Cardiac muscle cell (in vitro differentiated cells and primary cell): ENCODE results near the gene NR5A2. TPM values are rescaled to one million over a fixed set of nuclear protein-coding genes. Genes with fewer than 3 reads are reported as not detected.

Experiments used
- DNase-seq, 2 donors: peaks; one replicate each; pipeline versions ENCODE4 v3.0.0 to v3.0.0-alpha.2; 2010 to 2017; ENCODE audit warnings: low read depth in 1 of 2, low spot score in 1 of 2
- H3K27ac ChIP-seq: fragments of 200-600 bp; sonication (generic); 2 replicates; pipeline ENCODE4 v1.5.1; 2016
- H3K27me3 ChIP-seq: fragments of 200-600 bp; sonication (generic); 2 replicates; pipeline ENCODE4 v1.6.0; 2016; ENCODE audit warnings: control low read depth
- H3K36me3 ChIP-seq: fragments of 200-600 bp; sonication (generic); 2 replicates; pipeline ENCODE4 v1.5.1; 2016; ENCODE audit warnings: control low read depth
- H3K4me1 ChIP-seq: fragments of 200-600 bp; sonication (generic); 2 replicates; pipeline ENCODE4 v1.8.1; 2017; ENCODE audit warnings: low read depth, mild to moderate bottlenecking, mixed run types
- H3K4me3 ChIP-seq: fragments of 200-600 bp; sonication (generic); 2 replicates; pipeline ENCODE4 v1.5.1; 2016; ENCODE audit warnings: mild to moderate bottlenecking
- H3K9me3 ChIP-seq: fragments of 200-600 bp; sonication (generic); 2 replicates; pipeline ENCODE4 v1.5.1; 2017; ENCODE audit warnings: low read depth, mild to moderate bottlenecking, control low read depth
- CTCF ChIP-seq: IDR thresholded peaks from 2 replicates; pipeline ENCODE4 v1.5.1; 2012; ENCODE audit warnings: low read depth, mild to moderate bottlenecking, low read length
- polyA plus RNA-seq: library from polyadenylated mRNA; unstranded; fragments of >200 nt; fragmentation: Nextera tagmentation; extraction: Ambion mirVana; gene quantifications from 2 replicates; pipeline ENCODE4 v1.2.1, GENCODE V29; 2016
- total RNA-seq: library from RNA; depleted of rRNA; stranded (reverse); fragments of >200 nt; gene quantifications from 2 replicates; pipeline ENCODE4 v1.2.3, GENCODE V29; 2016

The NR5A2 gene
- total and polyA plus RNA-seq, 2 experiments from 2014 or later: 0.15 TPM; not detected in 1

- H3K9me3 ChIP-seq: no peaks in the 10 kb centered on the region
- no peaks in the 10 kb centered on the region for H3K4me1 ChIP-seq
- no peaks in the 10 kb centered on the region for H3K27me3 ChIP-seq
- no peak for DNase-seq
- no peak overlapping the region for H3K27ac ChIP-seq
- H3K36me3 ChIP-seq: no peaks in the 10 kb centered on the region
- TF ChIP-seq CTCF: no peak
- H3K4me3 ChIP-seq: no peak overlapping the region
Measured at GRCh38 chr1:200173097-200173618, 145.6 kb downstream of the NR5A2 start.

DNA sequence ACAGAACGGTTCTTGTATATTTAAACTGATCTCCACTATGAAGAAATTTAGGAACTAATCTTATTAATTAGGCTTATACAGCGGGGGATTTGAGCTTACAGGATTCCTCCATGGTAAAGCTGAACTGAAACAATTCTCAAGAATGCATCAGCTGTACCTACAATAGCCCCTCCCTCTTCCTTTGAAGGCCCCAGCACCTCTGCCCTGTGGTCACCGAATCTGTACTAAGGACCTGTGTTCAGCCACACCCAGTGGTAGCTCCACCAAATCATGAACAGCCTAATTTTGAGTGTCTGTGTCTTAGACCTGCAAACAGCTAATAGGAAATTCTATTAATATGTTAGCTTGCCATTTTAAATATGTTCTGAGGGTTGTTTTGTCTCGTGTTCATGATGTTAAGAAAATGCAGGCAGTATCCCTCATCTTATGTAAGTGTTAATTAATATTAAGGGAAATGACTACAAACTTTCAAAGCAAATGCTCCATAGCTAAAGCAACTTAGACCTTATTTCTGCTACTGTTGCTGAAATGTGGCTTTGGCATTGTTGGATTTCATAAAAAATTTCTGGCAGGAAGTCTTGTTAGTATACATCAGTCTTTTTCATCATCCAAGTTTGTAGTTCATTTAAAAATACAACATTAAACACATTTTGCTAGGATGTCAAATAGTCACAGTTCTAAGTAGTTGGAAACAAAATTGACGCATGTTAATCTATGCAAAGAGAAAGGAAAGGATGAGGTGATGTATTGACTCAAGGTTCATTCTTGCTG, 147.2 kb downstream of the NR5A2 start:
- no peak overlapping the region for H3K27ac ChIP-seq
- TF ChIP-seq CTCF: no peak
- no peak for DNase-seq
- no peaks in the 10 kb centered on the region for H3K4me1 ChIP-seq
- no peaks in the 10 kb centered on the region for H3K36me3 ChIP-seq
- H3K9me3 ChIP-seq: no peaks in the 10 kb centered on the region
- H3K4me3 ChIP-seq: no peak overlapping the region
- H3K27me3 ChIP-seq: no peaks in the 10 kb centered on the region

GRCh38 chr1:200176181-200176580, 148.7 kb downstream of the NR5A2 start:
- TF ChIP-seq CTCF: no peak
- Histone ChIP-seq H3K36me3 (no peaks in the 10 kb centered on the region), H3K4me1 (no peaks in the 10 kb centered on the region), H3K4me3 (no peak overlapping the region), H3K27me3 (no peaks in the 10 kb centered on the region), H3K27ac (no peak overlapping the region), H3K9me3 (no peaks in the 10 kb centered on the region)
- DNase-seq: no peak

GRCh38 chr1:200176798-200177197, 149.3 kb downstream of the NR5A2 start:
- Histone ChIP-seq H3K27ac (no peak overlapping the region), H3K4me1 (no peaks in the 10 kb centered on the region), H3K4me3 (no peak overlapping the region), H3K27me3 (no peaks in the 10 kb centered on the region), H3K36me3 (no peaks in the 10 kb centered on the region), H3K9me3 (no peaks in the 10 kb centered on the region)
- TF ChIP-seq CTCF: no peak
- no peak for DNase-seq

DNA sequence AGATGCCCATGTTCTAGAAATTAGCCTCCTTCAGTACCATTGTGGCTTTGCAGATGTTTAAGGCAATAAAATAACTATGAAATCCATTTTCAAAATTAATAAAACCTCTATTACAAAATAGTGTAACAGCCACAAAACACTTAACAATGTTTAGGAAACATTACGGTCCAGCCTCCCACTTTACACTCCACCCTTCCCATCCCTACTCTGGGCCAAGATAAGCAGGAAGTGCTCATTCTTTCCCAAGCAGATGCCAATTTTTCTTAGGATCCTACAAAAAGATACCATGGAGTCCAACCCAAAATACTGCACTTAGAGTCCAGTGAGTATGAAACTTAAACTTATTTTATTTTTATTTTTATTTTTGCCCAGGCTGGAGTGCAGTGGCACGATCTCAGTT, 150.8 kb downstream of the NR5A2 start:
- H3K36me3 ChIP-seq: no peaks in the 10 kb centered on the region
- no peaks in the 10 kb centered on the region for H3K4me1 ChIP-seq
- no peaks in the 10 kb centered on the region for H3K9me3 ChIP-seq
- TF ChIP-seq CTCF: no peak
- no peak overlapping the region for H3K27ac ChIP-seq
- no peaks in the 10 kb centered on the region for H3K27me3 ChIP-seq
- peak in 1 of 2 donors; percentile 23 for DNase-seq
- no peak overlapping the region for H3K4me3 ChIP-seq
